HG03565 (cell line): ENCODE data around the gene TUSC1.
"Not testable (repeated sequence)": the region's sequence is repeated elsewhere in the genome, so short reads cannot be mapped to it uniquely, and the experiment has no call there.

ENCODE experiments used
- ATAC-seq: cut with Tn5 transposase; IDR thresholded peaks from one replicate; pipeline ENCODE4 v1.9.1; 2021; ENCODE audit warnings: mild to moderate bottlenecking, moderate library complexity; ENCODE audit not compliant: unreplicated experiment

The TUSC1 gene

GRCh38 chr9:25678147-25678666 lies at the start of gene TUSC1:
TSS of gene TUSC1 (minus strand) at chr9:25678444. CDS start at chr9:25678312, 132 bp downstream.
- ATAC-seq = no peak

DNA sequence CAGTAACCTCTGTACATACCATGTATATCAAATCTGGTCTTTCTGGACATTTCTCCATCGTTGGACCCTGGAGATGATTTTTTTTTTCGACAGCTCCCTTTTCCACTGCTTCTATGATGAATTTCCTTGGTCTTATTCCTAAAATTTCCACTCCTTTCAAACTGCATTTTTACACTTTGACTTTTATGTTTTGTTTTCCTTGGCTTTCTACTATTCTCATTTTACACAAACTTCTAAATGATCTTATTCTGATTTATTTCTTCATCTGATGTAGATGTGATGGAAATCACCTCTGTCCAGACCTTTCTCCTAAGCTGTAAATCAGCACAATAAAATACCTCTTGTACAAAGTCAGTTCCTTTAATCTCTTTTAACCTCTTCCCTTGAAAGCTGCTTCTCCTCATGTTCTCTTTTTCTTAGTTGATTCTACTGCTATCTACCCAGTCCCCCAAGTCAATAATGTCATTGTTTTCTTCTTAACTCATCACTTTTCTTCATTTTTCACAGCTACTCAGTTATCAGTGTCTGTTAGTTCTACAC lies 48.7 kb upstream of the TUSC1 start:
- no peak for ATAC-seq

- no peak for ATAC-seq
Measured at GRCh38 chr9:25724424-25724823, 46.2 kb upstream of the TUSC1 start.

- ATAC-seq = no peak
Measured at GRCh38 chr9:25716220-25716872, 38.1 kb upstream of the TUSC1 start.

DNA sequence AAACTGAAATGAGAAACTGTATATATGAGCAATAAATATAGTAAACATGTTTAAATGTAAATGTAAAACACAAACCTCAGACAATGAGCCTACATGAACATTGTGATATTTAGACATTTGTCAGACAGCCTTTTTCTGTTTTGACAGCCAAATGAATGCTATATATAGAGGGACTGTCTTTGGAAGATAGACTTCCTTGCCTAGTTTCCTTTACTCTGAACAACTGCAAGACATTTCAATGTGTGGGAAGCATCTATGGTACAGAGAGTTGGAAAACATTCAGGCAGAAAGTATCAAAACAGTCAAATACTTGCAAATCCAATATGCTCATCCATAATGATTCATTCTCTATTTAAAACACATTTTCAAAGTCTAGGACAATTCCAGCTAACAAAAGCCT lies 31.7 kb upstream of the TUSC1 start:
- no peak for ATAC-seq

- no peak for ATAC-seq
Measured at GRCh38 chr9:25704800-25705199, 26.6 kb upstream of the TUSC1 start.

- no peak for ATAC-seq
Measured at GRCh38 chr9:25703701-25704357, 25.6 kb upstream of the TUSC1 start.

- no peak for ATAC-seq
Measured at GRCh38 chr9:25702536-25702935, 24.3 kb upstream of the TUSC1 start.

DNA sequence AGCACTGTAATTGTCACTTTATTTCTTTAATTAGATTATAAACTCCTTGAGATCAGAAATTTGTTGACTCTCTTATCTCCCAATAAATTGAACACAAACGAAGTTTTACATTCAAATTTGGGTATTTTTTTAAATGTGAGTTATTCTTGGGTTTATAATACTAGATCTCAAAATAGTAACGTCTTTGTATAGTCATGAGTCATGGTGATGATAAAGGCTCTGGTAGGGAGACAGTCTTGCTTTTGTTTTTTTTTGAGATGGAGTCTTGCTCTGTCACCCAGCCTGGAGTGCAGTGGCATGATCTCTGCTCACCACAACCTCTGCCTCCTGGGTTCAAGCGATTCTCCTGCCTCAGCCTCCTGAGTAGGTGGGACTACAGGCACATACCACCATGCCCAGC lies 22.7 kb upstream of the TUSC1 start:
- not testable (repeated sequence) for ATAC-seq

GRCh38 chr9:25700430-25700829 lies 22.2 kb upstream of the TUSC1 start:
- ATAC-seq = no peak

DNA sequence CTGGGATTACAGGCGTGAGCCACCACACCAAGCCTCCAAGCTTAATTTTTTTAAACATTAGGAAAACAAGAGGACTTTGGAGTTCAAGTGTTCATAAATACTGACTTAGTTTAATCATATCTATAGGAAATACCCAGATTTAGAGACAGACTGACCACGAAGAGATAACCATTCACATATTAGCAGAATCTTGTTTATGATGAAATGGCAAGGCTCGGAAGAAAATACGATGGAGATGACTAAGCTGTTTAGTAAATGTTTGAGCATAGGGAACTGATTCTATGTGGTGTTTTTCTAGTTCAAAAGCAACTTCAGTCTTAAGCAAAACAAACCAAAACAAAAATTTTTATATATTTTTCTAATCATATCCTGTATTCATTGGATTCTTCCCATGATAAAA lies 13.5 kb upstream of the TUSC1 start:
- no peak for ATAC-seq

DNA sequence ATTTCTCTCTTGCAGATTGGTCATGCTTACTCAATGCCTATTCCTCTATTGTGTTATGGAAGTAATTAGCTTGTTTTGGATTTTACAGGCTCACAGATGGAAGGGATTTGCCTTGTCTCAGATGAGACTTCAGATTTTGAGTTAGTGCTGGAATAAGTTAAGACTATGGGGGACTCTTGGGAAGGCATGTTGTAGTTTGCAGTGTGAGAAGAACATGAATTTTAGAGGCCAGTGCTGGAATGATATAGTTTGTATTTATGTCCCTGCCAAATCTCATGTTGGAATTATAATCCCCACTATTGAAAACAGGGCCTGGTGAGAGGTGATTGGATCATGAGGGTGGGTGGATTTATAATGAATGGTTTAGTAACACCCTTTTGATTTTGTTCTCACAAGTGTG lies 6.1 kb upstream of the TUSC1 start:
- no peak for ATAC-seq

- no peak for ATAC-seq
Measured at GRCh38 chr9:25681266-25681665, 3.0 kb upstream of the TUSC1 start.

DNA sequence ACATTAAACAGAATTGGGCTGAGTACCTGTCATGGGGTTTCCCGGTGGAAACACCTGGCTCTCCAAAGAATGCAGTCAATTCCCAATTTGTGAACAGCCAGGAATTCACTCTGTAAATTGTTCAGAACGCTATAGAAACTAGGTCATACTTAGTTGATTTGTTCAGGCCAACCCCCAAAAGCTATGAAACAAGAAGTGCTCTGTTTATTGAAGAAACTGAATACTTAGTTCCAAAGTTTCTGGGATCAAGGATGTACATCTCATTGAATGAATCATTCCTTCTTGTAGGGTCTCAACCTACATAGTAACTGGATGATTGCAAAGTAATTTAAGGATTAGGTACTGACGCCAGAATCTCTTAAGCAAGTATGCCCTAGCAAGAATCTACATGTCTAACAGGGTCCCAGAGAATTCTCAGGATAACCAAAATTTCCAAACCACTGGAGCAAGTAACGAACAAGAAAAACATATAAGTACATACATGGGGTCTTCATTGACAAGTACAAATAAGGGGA lies 659 bp upstream of the TUSC1 start:
- ATAC-seq = no peak

GRCh38 chr9:25677301-25678146 lies 720 bp downstream of the TUSC1 start:
- ATAC-seq = no peak

DNA sequence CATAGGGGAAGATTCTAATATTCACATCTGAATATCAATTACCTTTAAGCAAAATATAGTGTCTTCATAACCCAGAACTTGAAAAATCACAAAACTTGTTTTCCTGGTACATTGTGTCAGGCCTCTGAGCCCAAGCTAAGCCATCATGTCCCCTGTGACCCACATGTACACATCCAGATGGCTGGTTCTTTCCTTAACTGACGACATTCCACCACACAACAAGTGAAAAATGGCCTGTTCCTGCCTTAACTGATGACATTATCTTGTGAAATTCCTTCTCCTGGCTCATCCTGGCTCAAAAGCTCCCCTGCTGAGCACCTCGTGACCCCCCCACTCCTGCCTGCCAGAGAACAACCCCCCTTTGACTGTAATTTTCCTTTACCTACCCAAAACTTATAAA lies 2.4 kb downstream of the TUSC1 start:
- ATAC-seq = not testable (repeated sequence)

DNA sequence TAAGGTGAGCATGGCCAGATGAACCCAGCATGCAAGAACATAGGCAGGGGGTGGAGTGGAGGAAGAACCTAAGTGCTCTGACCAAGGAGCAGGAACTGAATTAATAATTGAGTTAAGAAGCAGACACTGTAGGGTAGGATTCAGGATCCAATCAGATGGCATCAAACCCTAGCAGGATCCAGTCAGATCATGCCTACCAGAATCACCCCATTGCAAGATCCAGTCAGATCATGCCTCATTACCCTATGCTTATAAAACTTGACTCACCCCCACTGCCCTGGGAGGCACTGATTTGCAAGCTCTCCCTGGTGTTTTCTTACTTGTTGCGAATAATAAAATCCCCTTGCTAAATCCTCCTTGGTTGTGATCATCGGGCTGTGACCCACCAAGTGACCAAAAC lies 19.7 kb downstream of the TUSC1 start:
- no peak for ATAC-seq

GRCh38 chr9:25654417-25654816 lies 23.8 kb downstream of the TUSC1 start:
- ATAC-seq = no peak

DNA sequence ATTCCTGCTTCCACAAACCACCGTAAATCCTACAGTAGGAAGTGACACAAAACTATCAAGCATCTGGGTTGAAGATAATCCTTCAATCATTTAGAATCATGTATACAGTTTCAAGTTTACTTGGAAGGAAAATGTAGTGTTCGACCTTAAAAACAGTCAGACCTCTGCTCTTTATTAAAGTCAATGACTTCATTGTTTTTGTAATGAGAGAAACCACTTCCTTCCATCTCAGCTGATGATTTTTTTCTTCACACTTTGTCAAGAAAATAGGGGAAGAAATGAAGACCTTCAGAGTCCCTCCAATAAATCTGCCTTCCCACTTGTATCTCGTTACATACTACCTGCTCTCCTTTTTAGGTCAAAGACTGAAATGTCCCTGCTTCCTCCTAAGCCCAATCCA lies 30.1 kb downstream of the TUSC1 start:
- no peak for ATAC-seq

- no peak for ATAC-seq
Measured at GRCh38 chr9:25636026-25636425, 42.2 kb downstream of the TUSC1 start.

- ATAC-seq = no peak
Measured at GRCh38 chr9:25629231-25629630, 49.0 kb downstream of the TUSC1 start.
